RCC 7860 (cell line): ENCODE data around the gene TCF3.

Source experiments
- DNase-seq: peaks from one replicate; pipeline ENCODE4 v3.0.0-alpha.2; 2015; ENCODE audit warnings: low spot score
- FAIRE-seq: peaks from 2 replicates; lab custom pipeline; 2012; peaks lifted over from hg19 to GRCh38; lab: Jason Lieb, UNC

TCF3 gene

DNA sequence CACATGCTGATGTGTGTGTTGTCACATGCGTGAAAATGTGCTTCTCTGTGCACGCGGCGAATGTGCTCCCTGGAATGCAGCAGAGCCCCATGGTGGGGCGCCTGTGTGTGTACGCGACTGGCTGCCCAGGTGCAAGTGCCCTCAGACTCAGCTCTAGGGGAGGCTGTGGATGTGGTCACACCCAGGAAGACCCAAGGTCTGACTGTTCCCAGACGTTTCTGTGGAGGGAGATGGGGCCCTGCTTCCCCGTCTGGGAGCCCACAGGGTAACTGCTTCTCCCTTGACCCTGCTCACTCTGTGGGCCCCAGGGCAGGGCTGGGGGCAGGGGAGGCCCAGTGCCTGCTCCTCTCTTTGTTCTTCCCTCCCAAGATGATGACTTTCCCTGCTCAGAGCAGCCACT lies 39.3 kb downstream of the TCF3 start:
- DNase-seq (no peak), FAIRE-seq (no peak)

DNA sequence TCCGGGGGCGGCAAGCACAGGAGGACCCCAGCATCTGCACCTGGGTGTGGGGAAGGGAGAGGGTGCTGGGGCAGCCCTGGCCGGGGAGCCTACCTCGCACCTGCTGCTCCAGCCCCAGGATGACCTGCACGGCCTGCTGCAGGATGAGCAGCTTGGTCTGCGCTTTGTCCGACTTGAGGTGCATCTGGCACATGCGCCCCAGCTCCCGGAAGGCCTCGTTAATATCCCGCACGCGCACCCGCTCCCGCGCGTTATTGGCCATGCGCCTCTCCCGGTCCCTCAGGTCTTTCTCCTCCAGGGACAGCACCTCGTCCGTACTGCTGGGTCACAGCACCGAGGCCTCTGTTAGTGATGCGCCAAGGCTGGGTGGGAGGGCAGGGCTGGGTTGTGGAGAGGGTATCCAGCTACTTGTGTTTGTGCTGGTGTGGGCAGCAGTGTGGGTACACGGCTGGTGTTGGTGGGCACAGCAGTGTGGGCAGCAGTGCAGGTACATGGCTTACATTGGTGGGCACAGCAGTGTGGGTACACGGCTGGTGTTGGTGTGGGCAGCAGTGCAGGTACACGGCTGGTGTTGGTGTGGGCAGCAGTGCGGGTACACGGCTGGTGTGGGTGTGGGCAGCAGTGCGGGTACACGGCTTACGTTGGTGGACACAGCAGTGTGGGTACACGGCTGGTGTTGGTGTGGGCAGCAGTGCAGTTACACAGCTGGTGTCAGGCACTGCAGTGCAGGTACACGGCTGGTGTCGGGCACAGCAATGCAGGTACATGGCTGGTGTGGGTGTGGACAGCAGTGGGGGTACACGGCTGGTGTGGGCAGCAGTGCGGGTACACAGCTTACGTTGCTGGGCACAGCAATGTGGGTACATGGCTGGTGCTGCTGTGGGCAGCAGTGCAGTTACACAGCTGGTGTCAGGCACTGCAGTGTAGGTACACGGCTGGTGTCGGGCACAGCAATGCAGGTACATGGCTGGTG lies 40.0 kb downstream of the TCF3 start:
- no peak for DNase-seq
- no peak for FAIRE-seq

DNA sequence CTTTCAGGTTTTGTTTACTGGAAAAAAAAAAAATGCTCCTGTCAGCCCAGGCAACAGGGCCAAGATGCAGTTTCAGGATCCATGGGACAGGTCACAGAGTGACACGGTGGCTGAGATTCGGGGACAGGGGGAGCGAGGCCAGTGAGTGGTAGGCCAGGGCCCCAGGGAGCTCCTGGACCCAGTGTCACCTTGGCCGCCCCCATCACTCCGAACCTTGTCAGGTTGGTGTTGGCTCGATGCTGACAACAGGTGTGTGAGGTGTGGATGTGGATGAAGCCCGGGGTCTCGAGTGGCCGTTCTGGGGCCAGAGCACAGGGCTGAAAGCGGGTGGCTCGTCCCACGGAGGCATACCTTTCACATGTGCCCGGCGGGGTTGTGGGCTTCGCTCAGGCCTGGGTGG lies 41.1 kb downstream of the TCF3 start:
- no peak for DNase-seq
- FAIRE-seq: no peak

DNA sequence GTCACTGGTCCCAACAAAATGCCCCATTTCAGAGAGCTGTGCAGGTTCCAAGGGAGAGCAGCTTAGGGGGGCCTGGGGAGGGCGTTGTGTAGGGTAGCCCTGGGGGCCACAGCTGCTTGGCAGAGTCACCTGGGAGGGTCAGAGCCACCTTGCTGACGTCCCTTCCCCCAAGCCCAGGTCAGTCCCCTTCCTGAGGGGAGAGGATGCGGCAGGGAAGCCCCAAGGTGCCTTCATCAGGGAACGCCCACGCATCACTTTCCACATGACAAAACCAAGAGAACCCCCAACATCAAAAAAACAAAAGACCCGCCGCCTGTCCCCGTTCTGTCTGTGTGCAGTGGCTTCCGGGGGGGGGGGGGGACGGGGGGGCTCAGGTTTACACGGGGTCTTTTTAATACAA lies 41.8 kb downstream of the TCF3 start:
- DNase-seq (no peak), FAIRE-seq (no peak)

DNA sequence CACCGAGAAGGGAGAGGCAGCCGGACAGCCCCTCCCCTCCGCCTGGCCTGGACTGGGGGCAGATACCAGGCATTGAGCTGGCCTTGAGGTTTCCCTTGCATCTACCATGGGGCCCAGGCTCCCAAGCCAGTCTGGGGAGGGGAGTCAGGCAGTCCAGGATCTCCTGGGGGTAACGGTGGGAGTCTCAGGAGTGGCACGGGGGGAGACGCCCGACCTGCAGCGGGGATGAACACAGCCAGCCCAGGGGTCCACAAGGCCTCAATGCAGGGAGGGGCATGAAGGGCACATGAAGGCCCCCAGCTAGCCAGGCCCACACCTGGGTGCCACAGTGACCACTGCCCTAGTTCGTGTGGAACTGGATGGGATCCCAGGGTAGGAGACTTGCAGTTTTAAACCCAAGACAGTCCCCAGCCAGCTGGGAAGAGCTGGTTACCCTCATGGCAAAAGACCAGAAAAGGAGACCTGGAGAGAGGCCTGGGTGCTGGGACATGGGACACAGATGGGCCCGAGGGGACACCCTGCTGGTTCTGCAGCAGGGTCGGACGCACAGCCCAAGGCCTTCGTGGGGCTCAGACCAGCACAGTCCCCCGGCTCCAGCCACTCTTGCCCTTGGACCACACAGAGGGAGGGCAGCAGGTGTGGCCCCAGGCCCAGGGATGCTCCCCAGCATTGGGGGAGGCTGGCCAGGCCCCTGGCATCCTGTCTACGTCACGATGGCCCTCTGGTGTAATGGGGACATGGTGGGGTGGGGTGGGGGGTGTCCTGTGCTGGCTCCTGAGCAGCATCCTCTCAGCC lies 42.5 kb downstream of the TCF3 start:
- FAIRE-seq (no peak), DNase-seq (no peak)

DNA sequence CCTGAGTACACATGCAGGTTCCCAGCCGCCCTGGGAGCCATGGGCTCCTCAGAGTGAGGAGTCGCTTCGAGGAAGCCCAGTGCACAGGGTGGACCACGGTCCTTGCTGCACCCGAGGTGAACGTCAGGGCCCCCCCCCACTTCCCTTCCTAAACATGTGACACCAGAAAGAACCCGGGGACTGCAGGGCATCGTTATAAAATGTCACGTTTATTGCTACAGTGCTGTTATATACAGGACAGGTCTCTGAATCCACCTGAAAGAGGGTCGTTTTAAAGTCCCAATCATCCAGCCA lies 43.4 kb downstream of the TCF3 start:
- no peak for FAIRE-seq
- DNase-seq: no peak

DNA sequence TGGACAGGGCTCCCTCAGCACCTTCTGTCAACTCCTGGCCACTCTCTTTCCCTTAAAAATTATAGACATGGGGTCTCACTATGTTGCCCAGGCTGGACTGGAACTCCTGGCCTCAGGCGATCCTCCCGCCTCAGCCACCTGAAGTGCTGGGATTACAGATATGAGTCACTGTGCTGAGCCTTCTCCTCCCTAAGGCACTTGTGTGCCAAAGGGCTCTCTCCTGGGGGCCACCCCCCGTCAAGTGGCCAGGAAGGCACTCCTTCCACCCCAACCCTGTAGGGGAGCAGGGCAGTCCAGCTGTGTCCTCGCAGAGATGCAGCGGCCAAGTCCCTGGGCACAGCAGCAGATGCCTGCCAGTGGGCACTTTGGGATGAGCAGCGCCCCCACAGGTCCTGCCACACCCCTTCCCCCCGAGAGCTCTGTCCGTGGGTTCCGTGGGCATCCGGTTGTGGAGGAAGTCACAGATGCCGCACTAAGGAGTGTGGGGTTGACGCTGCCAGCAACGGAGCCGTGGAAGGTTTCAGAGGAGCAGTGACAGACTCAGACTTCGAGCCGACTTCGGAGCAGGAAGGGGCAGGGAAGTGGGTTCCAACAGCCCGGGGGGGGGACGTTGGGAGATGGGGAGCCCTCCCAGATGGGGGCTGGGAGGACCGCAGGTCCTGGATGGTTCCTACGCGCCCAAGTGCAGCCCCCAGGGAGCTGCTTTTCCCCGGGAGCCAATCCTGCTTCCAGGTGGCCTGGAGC lies 43.9 kb downstream of the TCF3 start:
- FAIRE-seq (no peak), DNase-seq (no peak)

DNA sequence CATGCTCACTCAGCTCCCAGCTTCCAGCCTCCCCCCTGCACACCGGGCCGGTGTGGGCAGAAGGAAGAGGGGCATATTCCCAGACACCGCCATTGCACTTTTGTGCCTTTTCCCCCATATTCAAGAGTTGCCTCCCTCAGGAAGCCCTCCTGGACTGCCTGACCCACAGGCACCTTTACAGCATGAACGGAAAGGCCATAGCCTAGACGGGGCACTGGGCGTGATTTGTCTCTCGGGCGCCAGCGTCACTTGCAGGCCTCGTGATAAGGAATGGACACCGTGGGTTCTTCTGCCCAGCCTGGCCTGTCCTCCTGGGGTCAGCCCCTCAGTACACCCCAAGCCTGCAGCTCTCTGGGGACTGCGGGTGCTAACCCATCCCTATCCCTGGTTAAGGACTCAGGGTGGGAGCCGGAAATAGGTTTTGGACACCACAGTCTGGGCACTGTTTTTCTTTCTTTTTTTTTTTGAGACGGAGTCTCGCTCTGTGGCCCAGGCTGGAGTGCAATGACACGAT lies 46.2 kb downstream of the TCF3 start:
- FAIRE-seq (no peak), DNase-seq (no peak)

DNA sequence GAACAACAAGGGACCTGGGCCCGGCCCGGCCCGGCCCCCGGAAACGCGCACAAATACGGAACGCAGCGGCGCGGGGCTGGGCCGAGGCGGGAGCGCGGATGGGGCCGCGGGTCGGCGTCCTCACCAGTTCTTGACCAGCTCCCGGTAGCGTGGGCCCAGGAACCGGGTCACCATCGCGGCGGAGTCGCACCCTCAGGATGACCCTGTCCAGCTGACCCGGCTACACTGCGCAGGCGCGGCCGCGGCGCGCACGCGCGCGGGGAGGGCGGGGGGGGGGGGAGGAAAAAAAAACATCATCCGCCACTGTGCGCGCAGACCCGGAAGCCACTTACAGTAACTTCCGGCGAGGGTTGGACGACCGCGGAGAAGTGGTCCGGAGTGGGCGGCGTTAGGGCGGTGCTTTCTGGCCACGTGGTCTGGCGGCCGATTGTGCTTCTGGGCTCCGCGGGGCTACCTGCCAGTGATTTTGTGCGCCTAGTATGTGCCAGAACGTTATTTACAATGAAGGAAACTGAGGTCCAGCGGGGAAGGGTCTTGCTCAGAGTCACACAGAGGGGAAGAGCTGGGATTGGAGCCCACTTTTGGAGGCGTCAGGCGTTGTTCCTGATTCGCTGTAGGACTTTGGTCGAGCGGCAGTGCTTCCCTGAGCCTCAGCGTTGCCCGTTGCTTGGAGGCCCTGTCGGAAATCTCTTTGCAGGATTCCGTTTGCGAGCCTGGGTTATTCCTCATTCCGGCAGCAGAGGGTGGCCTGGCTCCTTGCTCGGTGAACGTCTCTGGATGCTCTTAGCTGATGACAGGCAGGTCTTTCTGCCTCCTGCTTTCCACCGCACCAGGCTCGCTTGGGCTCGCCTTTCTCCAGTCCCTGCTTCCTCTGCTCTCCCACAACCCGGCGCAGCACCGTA lies 46.9 kb downstream of the TCF3 start, which contains the start of gene UQCR11:
Gene UQCR11 (minus strand): TSS at position 227 of the 902 bp plus-strand sequence. CDS start 53 bp downstream, at position 174.
- peak; percentile 92 for DNase-seq
- peak; percentile 53 for FAIRE-seq

DNA sequence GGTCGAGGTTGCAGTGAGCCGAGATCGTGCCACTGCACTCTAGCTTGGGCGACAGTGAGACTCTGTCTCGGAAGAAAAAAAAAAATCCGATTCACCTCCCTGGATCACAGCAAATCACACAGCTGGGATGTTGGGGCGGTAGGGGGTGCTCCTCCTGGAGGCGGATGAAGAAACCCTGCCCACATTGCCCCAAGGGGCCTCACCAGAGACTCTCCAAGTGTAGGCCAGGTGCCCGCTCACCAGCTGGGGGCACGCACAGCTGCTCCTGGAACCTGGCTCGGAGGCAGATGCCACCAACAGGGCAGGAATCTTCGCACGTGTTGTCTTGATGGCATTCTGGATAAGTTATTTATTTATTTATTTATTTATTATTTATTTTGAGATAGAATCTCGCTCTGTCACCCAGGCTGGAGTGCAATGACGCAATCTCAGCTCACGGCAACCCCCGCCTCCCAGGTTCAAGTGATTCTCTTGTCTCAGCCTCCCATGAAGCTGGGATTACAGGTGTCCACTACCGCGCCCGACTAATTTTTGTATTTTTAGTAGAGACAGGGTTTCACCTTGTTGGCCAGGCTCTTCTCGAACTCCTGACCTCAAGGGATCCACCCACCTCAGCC lies 50.2 kb downstream of the TCF3 start:
- no peak for FAIRE-seq

DNA sequence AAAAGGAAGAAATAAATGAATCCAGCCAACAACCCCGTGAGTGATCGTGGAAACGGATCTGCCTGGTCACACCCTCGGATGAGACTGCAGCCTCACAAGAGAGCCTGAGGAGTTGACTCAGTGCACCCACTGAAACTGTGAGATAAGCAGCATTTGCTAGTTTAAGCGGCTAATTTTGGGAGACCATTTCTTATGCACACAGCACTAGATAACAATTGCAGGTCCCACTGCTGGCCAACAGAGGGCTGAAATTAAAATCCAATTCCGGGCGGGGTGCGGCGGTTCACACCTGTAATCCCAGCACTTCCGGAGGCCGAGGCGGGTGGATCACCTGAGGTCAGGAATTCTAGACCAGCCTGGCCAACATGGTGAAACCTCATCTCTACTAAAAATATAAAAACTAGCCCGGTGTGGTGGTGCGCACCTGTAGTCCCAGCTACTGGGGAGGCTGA lies 50.8 kb downstream of the TCF3 start:
- DNase-seq (no peak), FAIRE-seq (no peak)

More for the DNA sequence above, 50.2 kb downstream of the TCF3 start:
- no peak for DNase-seq

DNA sequence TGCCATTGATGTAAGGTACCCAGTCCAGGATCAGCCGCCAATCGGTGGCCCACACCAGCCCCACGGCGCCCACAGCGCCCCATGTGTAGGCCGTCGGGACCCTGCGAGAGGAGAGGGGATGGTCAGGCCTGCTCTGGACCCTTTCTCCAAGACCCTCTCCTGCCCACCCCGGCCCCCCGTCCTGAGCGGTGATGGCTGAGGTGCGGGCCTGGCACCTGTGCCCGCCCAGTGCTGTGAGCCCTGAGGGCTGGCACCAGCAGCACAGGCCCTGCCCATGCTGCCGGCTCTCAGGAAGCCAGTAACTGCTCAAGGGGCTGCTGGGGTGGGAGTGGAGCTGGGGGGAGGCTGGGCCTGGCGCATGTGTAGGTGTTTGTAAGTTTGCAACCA lies 53.0 kb downstream of the TCF3 start:
- DNase-seq (no peak), FAIRE-seq (no peak)

DNA sequence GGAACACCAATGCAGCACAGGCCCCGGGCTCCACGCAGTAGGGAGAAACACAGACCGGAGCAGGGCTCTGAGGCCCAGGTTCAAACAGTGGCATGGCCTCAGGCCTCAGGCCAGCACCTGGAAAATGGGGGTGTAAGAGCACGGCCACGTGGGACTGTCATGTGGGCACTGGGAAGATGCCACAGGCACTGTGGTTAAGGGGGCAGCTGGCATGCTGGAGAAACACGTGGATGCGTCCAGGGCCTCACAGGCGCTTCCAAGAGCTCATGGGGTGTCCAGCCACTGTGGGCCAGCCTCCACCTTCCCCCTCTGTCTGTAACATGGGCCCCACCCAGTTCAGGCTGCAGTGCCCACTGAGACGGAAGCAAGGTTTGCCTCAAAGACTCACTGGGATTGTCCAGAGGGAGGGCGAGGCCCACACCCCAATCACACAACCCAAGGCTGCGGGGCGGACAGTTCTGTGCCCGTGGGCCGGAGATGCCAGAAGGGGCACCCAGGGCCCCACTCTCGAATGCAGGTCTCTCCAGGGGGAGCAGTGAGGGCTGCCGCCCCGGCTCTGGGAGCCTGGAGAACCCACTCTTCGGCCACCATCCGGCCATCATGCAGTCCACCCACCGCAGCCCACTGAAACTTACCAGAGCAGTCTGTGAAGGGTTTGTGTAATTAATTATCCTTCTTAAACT lies 53.5 kb downstream of the TCF3 start:
- DNase-seq: no peak
- FAIRE-seq: no peak

DNA sequence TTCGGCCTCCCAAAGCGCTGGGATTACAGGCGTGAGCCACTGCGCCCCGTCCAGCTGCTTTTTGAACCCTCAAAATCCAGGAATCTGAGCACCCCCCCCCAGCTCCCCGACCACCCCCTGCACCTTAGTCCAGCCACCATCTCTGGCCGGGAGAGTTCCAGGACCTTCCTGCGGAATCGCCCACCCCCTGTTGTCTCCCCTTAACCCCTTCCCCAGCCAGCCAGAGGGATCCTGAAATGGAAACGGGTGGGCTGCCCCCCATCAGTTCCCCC lies 59.0 kb downstream of the TCF3 start:
- no peak for DNase-seq
- no peak for FAIRE-seq

DNA sequence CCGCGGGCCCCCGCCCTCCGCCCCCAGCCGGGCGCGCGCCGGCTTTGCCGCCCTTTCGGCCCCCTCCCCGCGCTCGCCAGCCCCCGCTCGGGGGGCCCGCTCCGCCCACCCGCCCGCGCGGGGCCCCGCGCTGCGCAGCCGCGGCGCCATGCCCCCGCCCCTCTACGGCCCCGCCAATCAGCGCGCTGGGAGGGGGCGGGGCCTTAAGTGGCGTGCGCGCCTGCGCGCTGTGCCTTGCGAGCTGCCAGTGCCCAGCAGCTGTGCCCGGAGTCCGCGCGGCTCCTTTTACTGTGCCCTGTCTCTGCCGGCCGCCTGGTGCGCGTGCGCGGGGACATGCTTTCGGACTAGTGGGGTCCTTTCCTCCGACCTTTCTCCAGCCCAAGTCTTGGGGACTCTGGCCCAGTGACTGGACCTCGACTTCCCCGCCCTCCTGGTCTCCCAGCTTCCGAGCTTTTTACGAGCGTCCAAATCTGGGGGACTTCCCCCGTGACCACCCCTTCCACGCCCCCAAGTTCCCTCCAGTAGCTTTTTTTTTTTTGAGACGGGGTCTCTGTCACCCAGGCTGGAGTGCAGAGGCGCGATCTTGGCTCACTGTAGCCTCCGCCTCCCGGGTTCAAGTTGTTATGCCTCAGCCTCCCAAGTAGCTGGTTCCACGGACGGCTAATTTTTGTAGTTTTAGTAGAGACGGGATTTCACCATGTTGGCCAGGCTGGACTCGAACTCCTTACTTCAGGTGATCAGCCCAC lies 59.5 kb downstream of the TCF3 start, which contains the start of gene MBD3:
Gene MBD3 (minus strand): TSS at position 111 of the 746 bp plus-strand sequence. CDS start 234 bp downstream, outside the sequence.
- DNase-seq (peak; percentile 91), FAIRE-seq (no peak)

DNA sequence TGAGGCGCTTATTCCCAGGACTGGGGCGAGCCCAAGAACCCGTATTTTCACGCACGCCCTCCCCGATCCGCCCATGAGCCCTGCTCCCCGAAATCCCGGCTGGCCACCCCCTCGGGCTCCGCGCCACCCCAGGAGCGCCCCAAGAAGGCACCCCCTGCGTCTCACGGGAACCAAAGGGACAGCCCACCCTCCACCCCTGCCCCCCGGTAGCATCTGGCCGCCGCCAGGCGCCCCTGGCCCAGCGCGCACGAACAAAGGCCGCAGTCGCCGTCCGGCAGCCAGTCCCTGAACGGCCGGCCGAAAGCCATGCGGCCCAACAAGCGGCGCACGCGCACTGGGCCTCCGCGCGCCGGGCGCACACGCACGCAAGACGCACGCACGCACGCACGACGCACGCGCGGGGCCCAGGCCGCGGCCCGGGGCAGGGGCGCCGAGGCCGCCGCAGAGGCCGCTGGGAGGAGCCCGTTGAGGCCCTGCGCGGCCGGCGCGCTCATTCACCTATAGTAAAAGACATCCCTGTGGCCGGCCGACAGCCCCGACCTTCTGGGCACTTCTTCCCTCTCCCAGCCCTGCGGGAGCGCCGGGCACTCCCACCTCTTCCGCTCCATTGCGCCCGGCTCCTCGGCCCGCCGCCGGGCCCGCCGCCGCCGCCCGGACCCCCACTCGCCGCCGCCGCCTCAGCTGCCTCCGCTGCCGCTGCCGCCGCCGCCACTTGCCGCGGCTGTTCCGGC lies 60.2 kb downstream of the TCF3 start:
- DNase-seq (peak; percentile 74), FAIRE-seq (no peak)

DNA sequence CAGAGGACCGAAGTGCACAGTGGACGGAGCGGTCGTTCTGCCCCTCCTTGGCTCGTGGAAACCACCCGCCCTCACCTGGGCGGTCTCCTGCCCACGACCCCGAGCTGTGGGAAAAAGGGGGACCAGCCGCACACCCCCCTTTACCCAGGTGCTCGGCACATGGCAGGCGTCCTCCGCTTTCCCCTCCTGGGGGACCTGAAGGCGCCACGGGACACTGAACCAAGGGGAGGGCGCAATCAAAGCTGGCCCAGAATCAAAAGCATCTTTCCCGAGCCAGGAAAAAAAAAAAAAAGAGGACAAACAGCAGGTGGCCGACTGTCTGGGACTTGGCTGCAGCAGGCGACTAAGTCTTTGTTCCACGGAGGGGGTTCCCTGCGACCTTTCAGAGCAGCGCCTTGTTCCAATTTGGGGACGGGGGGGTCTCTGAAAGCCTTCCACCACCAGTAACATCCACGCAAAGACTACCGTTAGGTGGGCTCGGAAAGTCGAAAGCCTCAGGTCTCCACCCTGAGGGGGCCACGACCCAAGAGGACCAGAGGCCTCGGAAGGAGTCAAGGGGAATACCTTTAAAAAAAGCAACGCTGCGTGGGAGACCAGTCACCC lies 60.9 kb downstream of the TCF3 start:
- no peak for DNase-seq

More for the DNA sequence above, 60.9 kb downstream of the TCF3 start:
- FAIRE-seq: no peak
